ENCODE measurements around the gene PADI3. TPM values are rescaled to one million over a fixed set of nuclear protein-coding genes. Genes with fewer than 3 reads are reported as not detected.
"Not testable (repeated sequence)": the region's sequence is repeated elsewhere in the genome, so short reads cannot be mapped to it uniquely, and the experiment has no call there.

Gene PADI3
- total RNA-seq, 1 donor from 2014 or later, result 0.72 TPM

DNA sequence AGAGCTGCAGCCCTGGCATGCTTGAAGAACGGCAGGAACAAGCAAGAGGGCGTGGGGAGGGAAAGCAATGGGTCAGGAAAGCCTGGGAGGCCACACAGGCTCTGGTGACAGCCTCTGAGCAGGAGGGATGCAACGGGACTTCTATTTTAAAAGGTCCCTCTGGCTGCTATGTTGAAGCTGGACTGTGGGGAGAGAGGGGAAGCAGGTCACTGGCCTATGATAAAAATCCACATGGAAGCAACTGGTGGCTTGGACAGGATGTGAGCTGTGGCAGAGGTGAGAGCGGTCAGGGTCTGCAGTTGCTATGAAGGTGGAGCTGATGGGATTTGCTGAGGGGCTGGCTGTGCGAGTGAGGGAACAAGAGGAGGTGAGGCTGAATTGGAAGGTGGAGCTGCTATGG lies 32.8 kb upstream of the PADI3 start:
- DNase-seq (ENCODE audit: low spot score), result no peak

DNA sequence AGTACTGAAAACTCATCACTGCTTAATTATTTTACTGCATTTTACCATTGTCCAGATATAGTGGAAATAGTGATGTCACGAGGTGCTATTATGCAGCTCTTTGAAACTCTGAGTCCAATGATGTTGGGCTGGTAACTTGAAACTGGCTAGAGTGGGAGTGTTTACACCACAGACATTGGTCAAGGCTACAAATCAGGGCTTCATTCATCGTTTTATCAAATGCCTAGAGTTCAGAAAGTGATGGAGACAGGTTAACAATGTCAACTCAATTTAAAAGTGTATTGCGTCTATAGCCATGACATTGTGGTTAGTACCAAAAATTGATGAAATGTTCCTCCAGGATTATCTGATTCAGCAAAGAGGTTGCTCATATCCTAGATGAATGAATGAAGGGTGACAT lies 31.3 kb upstream of the PADI3 start:
- no peak for DNase-seq (ENCODE audit: low spot score)

GRCh38 chr1:17218939-17219338 lies 30.0 kb upstream of the PADI3 start:
- no peak for DNase-seq (ENCODE audit: low spot score)

GRCh38 chr1:17220287-17220686 lies 28.6 kb upstream of the PADI3 start:
- DNase-seq (ENCODE audit: low spot score), result no peak

- no peak for DNase-seq (ENCODE audit: low spot score)
Measured at GRCh38 chr1:17222557-17222956, 26.3 kb upstream of the PADI3 start.

GRCh38 chr1:17224434-17224833 lies 24.5 kb upstream of the PADI3 start:
- no peak for DNase-seq (ENCODE audit: low spot score)

DNA sequence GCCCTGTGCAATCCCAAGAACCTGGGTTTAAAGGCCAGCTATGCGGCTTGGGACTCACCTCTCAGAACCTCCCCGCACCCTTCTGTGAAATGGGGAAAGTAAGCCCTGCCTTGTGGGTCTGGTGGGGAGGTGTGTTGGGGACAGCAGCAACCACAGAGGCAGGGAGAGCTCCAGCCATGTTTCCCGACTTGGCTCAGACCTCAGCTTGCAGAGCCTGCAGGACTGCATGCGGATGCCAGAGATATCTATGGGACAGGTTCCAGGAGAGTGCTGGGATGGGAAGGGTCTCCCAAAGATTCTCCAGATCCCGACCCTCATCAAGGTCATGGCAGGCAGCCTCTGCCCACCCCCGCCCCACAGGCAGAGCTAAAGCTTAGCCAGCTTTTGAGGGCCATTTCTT lies 23.8 kb upstream of the PADI3 start:
- no peak for DNase-seq (ENCODE audit: low spot score)

GRCh38 chr1:17227358-17227915 lies 21.5 kb upstream of the PADI3 start:
- DNase-seq (ENCODE audit: low spot score), result no peak

- DNase-seq (ENCODE audit: low spot score), result no peak
Measured at GRCh38 chr1:17228619-17229018, 20.3 kb upstream of the PADI3 start.

GRCh38 chr1:17229379-17229778 lies 19.5 kb upstream of the PADI3 start:
- no peak for DNase-seq (ENCODE audit: low spot score)

- no peak for DNase-seq (ENCODE audit: low spot score)
Measured at GRCh38 chr1:17230106-17230505, 18.8 kb upstream of the PADI3 start.

DNA sequence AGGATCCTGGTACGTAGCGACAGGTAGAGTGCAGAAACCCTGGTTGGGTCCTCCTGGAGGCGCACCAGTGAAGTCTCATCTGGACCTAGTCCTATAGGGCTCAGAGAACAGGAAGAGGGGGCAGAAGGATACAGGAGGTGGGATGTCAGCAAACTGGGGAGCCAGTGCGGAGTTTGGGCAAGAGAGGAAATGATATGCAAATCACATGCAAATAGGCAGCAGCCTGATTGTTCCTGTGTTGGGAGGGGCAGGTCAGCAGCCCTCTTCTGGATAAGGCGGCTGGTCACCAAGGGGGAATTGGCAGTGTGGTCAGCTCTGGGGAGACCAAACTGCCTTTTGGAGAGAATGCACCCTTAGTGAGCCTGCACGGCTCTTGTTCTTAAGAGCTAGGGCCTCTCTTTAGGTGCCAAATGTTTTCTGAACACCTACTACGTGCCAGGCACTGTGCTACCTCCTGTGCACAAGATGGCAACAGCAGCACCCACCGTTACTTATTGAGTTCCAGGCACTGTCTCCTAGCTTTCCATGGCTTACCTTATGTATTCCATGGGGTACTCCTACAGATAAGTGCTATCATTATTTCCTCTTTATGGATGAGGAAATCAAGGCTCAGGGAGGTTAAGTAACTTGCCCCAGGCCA lies 18.1 kb upstream of the PADI3 start:
- DNase-seq (ENCODE audit: low spot score), result no peak

- DNase-seq (ENCODE audit: low spot score), result no peak
Measured at GRCh38 chr1:17232759-17233661, 15.9 kb upstream of the PADI3 start.

- DNase-seq (ENCODE audit: low spot score), result peak; percentile 89
Measured at GRCh38 chr1:17233675-17234320, 15.1 kb upstream of the PADI3 start.

DNA sequence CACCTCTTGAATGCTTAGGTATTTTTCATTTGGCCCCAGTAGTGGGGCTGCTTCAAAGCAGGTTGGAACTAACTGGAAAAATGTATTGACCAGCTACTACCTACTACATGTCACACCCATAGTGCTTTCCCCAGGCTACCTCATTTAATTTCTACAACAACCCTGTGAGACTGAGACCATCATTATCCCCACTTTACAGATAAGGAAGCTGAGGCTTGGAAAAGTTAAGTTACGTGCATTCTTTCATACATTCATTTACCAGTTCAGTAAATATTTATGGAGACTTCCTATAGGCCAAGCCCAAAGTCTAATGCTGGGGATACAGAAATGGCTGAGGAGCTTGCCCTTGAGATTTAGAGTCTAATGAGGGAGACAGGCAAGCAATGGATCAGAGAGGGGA lies 14.5 kb upstream of the PADI3 start:
- no peak for DNase-seq (ENCODE audit: low spot score)

GRCh38 chr1:17235135-17235885 lies 13.6 kb upstream of the PADI3 start:
- peak; percentile 12 for DNase-seq (ENCODE audit: low spot score)

- peak; percentile 88 for DNase-seq (ENCODE audit: low spot score)
Measured at GRCh38 chr1:17236779-17237560, 11.9 kb upstream of the PADI3 start.

GRCh38 chr1:17237561-17237903 lies 11.4 kb upstream of the PADI3 start:
- no peak for DNase-seq (ENCODE audit: low spot score)

DNA sequence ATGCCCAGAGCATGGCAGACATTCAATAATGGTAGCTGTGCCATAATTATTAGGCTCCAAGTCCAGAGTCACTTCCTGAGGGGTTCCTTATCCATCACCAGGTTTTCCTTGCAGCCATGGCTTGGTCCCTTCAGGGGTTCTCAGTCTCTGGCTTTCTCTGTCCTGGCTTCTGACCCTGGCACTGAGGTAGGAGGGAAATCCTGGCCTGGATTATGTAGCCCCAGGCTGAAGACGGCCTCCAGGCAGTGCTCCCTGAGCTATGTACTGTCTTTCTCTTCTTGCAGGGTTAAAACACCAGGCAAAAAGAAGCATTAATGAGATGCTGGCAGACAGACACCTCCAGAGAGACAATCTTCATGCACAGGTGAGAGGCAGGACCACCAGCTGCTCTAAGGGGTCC lies 9.5 kb upstream of the PADI3 start:
- DNase-seq (ENCODE audit: low spot score), result peak; percentile 50

DNA sequence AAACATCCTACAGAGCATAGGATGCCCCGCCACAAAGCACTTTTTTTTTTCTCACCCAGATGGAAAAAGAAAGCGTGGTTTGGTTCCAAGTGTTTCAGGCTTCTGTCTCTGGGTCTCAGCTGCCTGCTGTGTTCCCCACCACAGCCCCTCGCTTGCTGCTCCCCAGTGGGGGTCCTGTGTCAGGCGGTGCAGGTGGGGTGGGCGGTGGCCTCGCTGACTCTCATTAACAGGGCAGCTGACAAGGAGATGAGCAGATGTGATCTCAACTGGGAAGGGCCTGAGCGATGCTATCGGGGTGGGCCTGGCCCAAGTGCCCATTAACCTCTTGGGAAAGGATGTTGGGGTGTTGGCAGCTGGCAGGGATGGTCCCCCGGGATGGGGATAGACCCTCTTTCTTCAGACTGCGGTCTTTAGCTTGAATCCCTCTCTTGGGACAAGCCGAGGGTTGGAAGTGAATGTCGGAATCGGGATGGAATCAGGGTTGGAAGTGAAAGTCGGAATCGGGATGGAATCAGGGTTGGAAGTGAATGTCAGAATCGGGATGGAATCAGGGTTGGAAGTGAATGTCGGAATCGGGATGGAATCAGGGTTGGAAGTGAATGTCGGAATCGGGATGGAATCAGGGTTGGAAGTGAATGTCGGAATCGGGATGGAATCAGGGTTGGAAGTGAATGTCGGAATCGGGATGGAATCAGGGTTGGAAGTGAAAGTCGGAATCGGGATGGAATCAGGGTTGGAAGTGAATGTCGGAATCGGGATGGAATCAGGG lies 7.7 kb upstream of the PADI3 start:
- not testable (repeated sequence) for DNase-seq (ENCODE audit: low spot score)
